HUES48 (cell line): ENCODE measurements around the gene KHSRP.
A peak's percentile ranks its signal among the peaks of the same experiment; 100 is the strongest.
"Not testable (repeated sequence)": the region's sequence is repeated elsewhere in the genome, so short reads cannot be mapped to it uniquely, and the experiment has no call there.

Experiments used
- H3K27ac ChIP-seq: one replicate; pipeline ENCODE4 v1.7.0; 2013; ENCODE audit warnings: low read depth, low read length, inconsistent platforms
- H3K27me3 ChIP-seq: 2 replicates; pipeline ENCODE4 v1.6.1; 2013; ENCODE audit warnings: mild to moderate bottlenecking, low read length; ENCODE audit not compliant: control insufficient read depth, insufficient read depth
- H3K36me3 ChIP-seq: 2 replicates; pipeline ENCODE4 v1.6.1; 2013; ENCODE audit warnings: low read length; ENCODE audit not compliant: control insufficient read depth, insufficient read depth
- H3K4me1 ChIP-seq: 2 replicates; pipeline ENCODE4 v1.6.1; 2013; ENCODE audit warnings: mild to moderate bottlenecking, low read length; ENCODE audit not compliant: control insufficient read depth, insufficient read depth
- H3K4me3 ChIP-seq: 2 replicates; pipeline ENCODE4 v1.5.1; 2013; ENCODE audit warnings: mild to moderate bottlenecking, low read depth, low read length
- H3K9ac ChIP-seq: 2 replicates; pipeline ENCODE4 v1.6.1; 2013; ENCODE audit warnings: mild to moderate bottlenecking, low read depth, low read length, moderate library complexity
- H3K9me3 ChIP-seq: 2 replicates; pipeline ENCODE4 v1.6.1; 2013; ENCODE audit warnings: low read length; ENCODE audit not compliant: control insufficient read depth, insufficient read depth

The KHSRP gene

GRCh38 chr19:6429419-6430221 is 5.0 kb upstream of the KHSRP start:
- no peak overlapping the region for H3K9ac ChIP-seq
- H3K36me3 ChIP-seq: no peaks in the 10 kb centered on the region
- peaks cover 4% of the 10 kb centered on the region for H3K27me3 ChIP-seq
- H3K4me3 ChIP-seq: no peak overlapping the region
- H3K4me1 ChIP-seq: no peaks in the 10 kb centered on the region
- no peak overlapping the region for H3K27ac ChIP-seq
- H3K9me3 ChIP-seq: peaks cover 4% of the 10 kb centered on the region; the same call in 1 of the 2 replicates

- H3K36me3 ChIP-seq, H3K9me3 ChIP-seq, H3K4me3 ChIP-seq, H3K9ac ChIP-seq, H3K4me1 ChIP-seq, H3K27me3 ChIP-seq, H3K27ac ChIP-seq: not testable (repeated sequence)
These were observed 4.2 kb upstream of the KHSRP start for GRCh38 chr19:6428692-6429418.

- peaks cover 4% of the 10 kb centered on the region; the same call in 1 of the 2 replicates for H3K9me3 ChIP-seq
- H3K9ac ChIP-seq: no peak overlapping the region
- H3K4me1 ChIP-seq: no peaks in the 10 kb centered on the region
- H3K36me3 ChIP-seq: peaks cover 8% of the 10 kb centered on the region
- no peak overlapping the region for H3K27ac ChIP-seq
- peaks cover 4% of the 10 kb centered on the region for H3K27me3 ChIP-seq
- H3K4me3 ChIP-seq: no peak overlapping the region
These were observed 2.5 kb upstream of the KHSRP start for GRCh38 chr19:6427131-6427530.

- H3K9me3 ChIP-seq: peaks cover 4% of the 10 kb centered on the region; the same call in 1 of the 2 replicates
- H3K4me1 ChIP-seq: no peaks in the 10 kb centered on the region
- H3K27ac ChIP-seq: no peak overlapping the region
- H3K4me3 ChIP-seq: 0 out of 2 replicates have a peak overlapping the region, but pooled peaks have one; percentile 4
- peaks cover 4% of the 10 kb centered on the region for H3K27me3 ChIP-seq
- H3K36me3 ChIP-seq: peaks cover 19% of the 10 kb centered on the region
- no peak overlapping the region for H3K9ac ChIP-seq
These were observed 1.4 kb upstream of the KHSRP start for GRCh38 chr19:6425732-6426620.

- Histone ChIP-seq H3K4me3 (0 out of 2 replicates have a peak overlapping the region, but pooled peaks have one; percentile 4), H3K27me3 (peaks cover 4% of the 10 kb centered on the region), H3K4me1 (no peaks in the 10 kb centered on the region), H3K9me3 (peaks cover 4% of the 10 kb centered on the region; the same call in 1 of the 2 replicates), H3K9ac (no peak overlapping the region), H3K36me3 (peaks cover 28% of the 10 kb centered on the region), H3K27ac (no peak overlapping the region)
These were observed 524 bp upstream of the KHSRP start for GRCh38 chr19:6424939-6425731.

GRCh38 chr19:6423499-6424194 is 964 bp downstream of the KHSRP start:
- H3K9me3 ChIP-seq: peaks cover 4% of the 10 kb centered on the region; the same call in 1 of the 2 replicates
- no peaks in the 10 kb centered on the region for H3K27me3 ChIP-seq
- H3K36me3 ChIP-seq: peaks cover 42% of the 10 kb centered on the region
- peak overlapping the region; percentile 91 for H3K4me3 ChIP-seq
- peak overlapping the region; percentile 65 for H3K9ac ChIP-seq
- no peaks in the 10 kb centered on the region for H3K4me1 ChIP-seq
- peak overlapping the region; percentile 79 for H3K27ac ChIP-seq

GRCh38 chr19:6421075-6422014 is 3.3 kb downstream of the KHSRP start:
- Histone ChIP-seq H3K9ac (no peak overlapping the region), H3K9me3 (peaks cover 4% of the 10 kb centered on the region; the same call in 1 of the 2 replicates), H3K27ac (no peak overlapping the region), H3K36me3 (peaks cover 65% of the 10 kb centered on the region), H3K4me1 (no peaks in the 10 kb centered on the region), H3K27me3 (no peaks in the 10 kb centered on the region), H3K4me3 (no peak overlapping the region)

GRCh38 chr19:6418562-6418932 is 6.1 kb downstream of the KHSRP start:
- Histone ChIP-seq H3K9me3 (no peaks in the 10 kb centered on the region), H3K4me3 (no peak overlapping the region), H3K9ac (no peak overlapping the region), H3K36me3 (peaks cover 90% of the 10 kb centered on the region), H3K4me1 (no peaks in the 10 kb centered on the region), H3K27me3 (no peaks in the 10 kb centered on the region), H3K27ac (no peak overlapping the region)
